Upper lobe of left lung (tissue), 4 donors: Measurements from ENCODE around the gene CFAP45.

ENCODE experiments used
- CTCF ChIP-seq, 6 experiments: fragments of 450-650 bp in 4 of 6; fragments of 200-600 bp in 2 of 6; sonication (generic) in 2 of 6; IDR thresholded peaks; one replicate each; pipeline ENCODE4 v1.5.1; 2016 to 2019; ENCODE audit warnings: antibody characterized with exemption in 6 of 6
- EP300 ChIP-seq, 4 donors: sonication (generic); formaldehyde crosslinking; IDR thresholded peaks; one replicate each; pipeline ENCODE4 v1.5.1; 2017; ENCODE audit warnings: antibody characterized with exemption in 4 of 4, control low read depth in 2 of 4
- POLR2A ChIP-seq, 4 donors: fragments of 450-650 bp; IDR thresholded peaks; one replicate each; pipeline ENCODE4 v1.5.1; 2016 to 2017; ENCODE audit warnings: antibody characterized with exemption in 4 of 4, mild to moderate bottlenecking in 2 of 4
- POLR2AphosphoS5 ChIP-seq, 2 donors: sonication (generic); formaldehyde crosslinking; IDR thresholded peaks; one replicate each; pipeline ENCODE4 v1.5.1; 2017; ENCODE audit warnings: antibody characterized with exemption in 2 of 2

- TF ChIP-seq CTCF (IDR thresholded peaks at IDR 0.05) (no peak), EP300 (IDR thresholded peaks at IDR 0.05) (no peak), POLR2A (IDR thresholded peaks at IDR 0.05) (no peak), POLR2AphosphoS5 (IDR thresholded peaks at IDR 0.05) (no peak)
These were observed 2.0 kb downstream of the CFAP45 start for GRCh38 chr1:159897962-159898361.
